Amniotic stem cell (primary cell): Measurements from ENCODE around the gene FZD4.

ENCODE experiments used
- DNase-seq: peaks from one replicate; lab custom pipeline; 2025; lab: John Stamatoyannopoulos, UW

Gene FZD4

GRCh38 chr11:86906198-86906597, 49.0 kb downstream of the FZD4 start:
- DNase-seq = no peak

GRCh38 chr11:86905252-86905651, 49.9 kb downstream of the FZD4 start:
- no peak for DNase-seq

DNA sequence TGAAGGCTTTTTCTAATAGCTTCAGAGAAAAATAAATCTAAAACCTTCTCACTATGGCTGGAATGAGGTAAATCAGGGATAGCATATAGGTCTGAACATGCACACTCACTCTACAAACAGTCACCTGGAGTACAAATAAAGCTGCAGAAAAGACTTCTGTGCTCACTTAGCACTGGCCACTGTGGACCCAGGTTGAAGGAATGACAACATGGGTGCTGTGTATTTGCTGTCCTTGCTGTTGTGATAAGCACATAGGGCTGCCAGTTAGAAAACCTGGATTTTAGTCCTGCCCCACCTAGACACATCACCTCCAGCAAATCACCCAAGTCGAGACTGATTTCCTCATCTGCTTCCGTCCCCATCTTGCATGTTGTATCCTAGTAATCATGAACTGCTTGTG, 51.2 kb downstream of the FZD4 start:
- no peak for DNase-seq

GRCh38 chr11:86902345-86902744, 52.9 kb downstream of the FZD4 start:
- no peak for DNase-seq

GRCh38 chr11:86901599-86901998, 53.6 kb downstream of the FZD4 start:
- DNase-seq = no peak

GRCh38 chr11:86900162-86900561, 55.0 kb downstream of the FZD4 start:
- DNase-seq = no peak

DNA sequence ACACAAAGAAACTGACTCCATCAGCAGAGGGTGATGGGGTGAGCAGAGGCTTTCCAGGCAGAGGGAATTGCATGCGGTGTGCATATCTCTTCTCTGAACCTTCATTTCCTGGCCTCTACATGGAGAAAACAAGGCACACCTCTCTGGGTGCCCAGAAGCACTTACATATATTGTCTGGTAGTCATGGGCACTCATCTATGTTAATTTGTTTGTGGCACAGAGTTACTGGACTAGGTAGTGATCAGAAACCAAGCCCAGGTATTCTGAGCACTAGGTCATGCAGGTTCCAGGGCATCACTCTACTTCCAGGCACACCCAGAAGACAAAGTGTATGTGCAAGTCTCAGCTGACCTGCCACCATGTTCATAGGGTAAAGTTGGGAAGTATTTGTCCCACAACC, 56.5 kb downstream of the FZD4 start:
- no peak for DNase-seq

GRCh38 chr11:86896441-86896841, 58.8 kb downstream of the FZD4 start:
- peak; percentile 71 for DNase-seq
